Cardiac muscle cell (in vitro differentiated cells and primary cell): ENCODE measurements around the gene MUCL1. TPM values are rescaled to one million over a fixed set of nuclear protein-coding genes. Genes with fewer than 3 reads are reported as not detected.

Source experiments
- DNase-seq, 2 donors: peaks; one replicate each; pipeline versions ENCODE4 v3.0.0 to v3.0.0-alpha.2; 2010 to 2017; ENCODE audit warnings: low read depth in 1 of 2, low spot score in 1 of 2
- H3K27ac ChIP-seq: fragments of 200-600 bp; sonication (generic); 2 replicates; pipeline ENCODE4 v1.5.1; 2016
- H3K27me3 ChIP-seq: fragments of 200-600 bp; sonication (generic); 2 replicates; pipeline ENCODE4 v1.6.0; 2016; ENCODE audit warnings: control low read depth
- H3K36me3 ChIP-seq: fragments of 200-600 bp; sonication (generic); 2 replicates; pipeline ENCODE4 v1.5.1; 2016; ENCODE audit warnings: control low read depth
- H3K4me1 ChIP-seq: fragments of 200-600 bp; sonication (generic); 2 replicates; pipeline ENCODE4 v1.8.1; 2017; ENCODE audit warnings: low read depth, mild to moderate bottlenecking, mixed run types
- H3K4me3 ChIP-seq: fragments of 200-600 bp; sonication (generic); 2 replicates; pipeline ENCODE4 v1.5.1; 2016; ENCODE audit warnings: mild to moderate bottlenecking
- H3K9me3 ChIP-seq: fragments of 200-600 bp; sonication (generic); 2 replicates; pipeline ENCODE4 v1.5.1; 2017; ENCODE audit warnings: low read depth, mild to moderate bottlenecking, control low read depth
- polyA plus RNA-seq: library from polyadenylated mRNA; unstranded; fragments of >200 nt; fragmentation: Nextera tagmentation; extraction: Ambion mirVana; gene quantifications from 2 replicates; pipeline ENCODE4 v1.2.1, GENCODE V29; 2016
- total RNA-seq: library from RNA; depleted of rRNA; stranded (reverse); fragments of >200 nt; gene quantifications from 2 replicates; pipeline ENCODE4 v1.2.3, GENCODE V29; 2016
- TF ChIP-seq, protein P1 (sequence below): IDR thresholded peaks from 2 replicates; pipeline ENCODE4 v1.5.1; 2012; ENCODE audit warnings: low read depth, mild to moderate bottlenecking, low read length

Gene MUCL1
- total and polyA plus RNA-seq, 2 experiments from 2014 or later, result not detected

DNA sequence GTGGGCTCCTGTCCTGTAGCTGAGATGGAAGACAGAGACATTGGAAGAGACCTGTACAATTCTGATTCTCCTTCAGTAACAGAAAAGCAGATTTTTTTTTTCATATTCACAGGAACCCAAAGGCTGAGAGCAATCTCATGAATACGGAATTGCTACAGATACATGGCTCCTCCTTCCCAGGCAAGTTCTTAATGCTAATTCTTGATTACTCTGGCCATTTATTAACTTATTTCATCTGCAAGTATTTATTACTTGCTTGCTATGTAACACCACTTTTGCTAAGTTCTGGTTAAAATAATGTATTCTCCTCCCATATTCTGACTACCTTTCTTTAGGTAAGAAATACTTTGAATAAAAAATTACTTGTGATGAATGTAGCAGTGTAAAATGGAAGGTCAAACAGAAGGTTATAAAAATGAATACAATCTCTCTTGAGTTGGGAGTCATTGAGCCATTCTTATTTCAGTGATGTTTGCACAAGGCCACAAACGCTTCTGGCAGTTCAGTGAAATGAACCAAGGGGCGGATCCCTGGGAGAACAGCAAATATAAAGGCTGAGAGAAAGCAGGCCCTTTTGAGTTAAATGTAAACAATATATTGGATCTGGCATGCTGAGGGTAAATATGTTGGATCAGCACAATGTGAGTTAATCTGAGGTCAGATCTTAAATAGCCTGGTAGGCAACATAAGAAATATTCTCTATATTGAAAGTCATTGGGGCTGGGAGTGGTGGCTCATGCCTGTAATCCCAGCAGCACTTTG is 37.6 kb downstream of the MUCL1 start:
- no peaks in the 10 kb centered on the region for H3K9me3 ChIP-seq
- H3K27ac ChIP-seq, result no peak overlapping the region
- H3K36me3 ChIP-seq, result no peaks in the 10 kb centered on the region
- TF ChIP-seq, protein P1, sequence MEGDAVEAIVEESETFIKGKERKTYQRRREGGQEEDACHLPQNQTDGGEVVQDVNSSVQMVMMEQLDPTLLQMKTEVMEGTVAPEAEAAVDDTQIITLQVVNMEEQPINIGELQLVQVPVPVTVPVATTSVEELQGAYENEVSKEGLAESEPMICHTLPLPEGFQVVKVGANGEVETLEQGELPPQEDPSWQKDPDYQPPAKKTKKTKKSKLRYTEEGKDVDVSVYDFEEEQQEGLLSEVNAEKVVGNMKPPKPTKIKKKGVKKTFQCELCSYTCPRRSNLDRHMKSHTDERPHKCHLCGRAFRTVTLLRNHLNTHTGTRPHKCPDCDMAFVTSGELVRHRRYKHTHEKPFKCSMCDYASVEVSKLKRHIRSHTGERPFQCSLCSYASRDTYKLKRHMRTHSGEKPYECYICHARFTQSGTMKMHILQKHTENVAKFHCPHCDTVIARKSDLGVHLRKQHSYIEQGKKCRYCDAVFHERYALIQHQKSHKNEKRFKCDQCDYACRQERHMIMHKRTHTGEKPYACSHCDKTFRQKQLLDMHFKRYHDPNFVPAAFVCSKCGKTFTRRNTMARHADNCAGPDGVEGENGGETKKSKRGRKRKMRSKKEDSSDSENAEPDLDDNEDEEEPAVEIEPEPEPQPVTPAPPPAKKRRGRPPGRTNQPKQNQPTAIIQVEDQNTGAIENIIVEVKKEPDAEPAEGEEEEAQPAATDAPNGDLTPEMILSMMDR, result no peak
- no peaks in the 10 kb centered on the region for H3K4me1 ChIP-seq
- peak in 1 of 2 donors; percentile 1 for DNase-seq
- no peaks in the 10 kb centered on the region for H3K27me3 ChIP-seq
- H3K4me3 ChIP-seq, result no peak overlapping the region

Other genes starting within 250 kb of the MUCL1 start
- gene LACRT, start 219.6 kb upstream of the MUCL1 start, total RNA-seq, result not detected in 2 replicates
- not detected in 2 replicates for gene LACRT, start 219.6 kb upstream of the MUCL1 start, polyA plus RNA-seq
- not detected in 2 replicates for gene DCD, start 206.2 kb upstream of the MUCL1 start, total RNA-seq
- 0.22 TPM in 1 of 2 replicates, not detected in the other for gene DCD, start 206.2 kb upstream of the MUCL1 start, polyA plus RNA-seq
- not detected in 2 replicates for gene TESPA1, start 130.2 kb downstream of the MUCL1 start, total RNA-seq
- gene TESPA1, start 130.2 kb downstream of the MUCL1 start, polyA plus RNA-seq, result not detected in 2 replicates
- not detected in 2 replicates for gene NEUROD4, start 165.5 kb downstream of the MUCL1 start, total RNA-seq
- 0.12 TPM in 1 of 2 replicates, not detected in the other for gene NEUROD4, start 165.5 kb downstream of the MUCL1 start, polyA plus RNA-seq